Stimulated activated CD4-positive, alpha-beta T cell treated with anti-CD3 and anti-CD28 coated beads, Interleukin-2, amount 100 ng/mL, for 4 hours (primary cell): ENCODE results near the gene RTN4IP1.
"Not testable (repeated sequence)": the region's sequence is repeated elsewhere in the genome, so short reads cannot be mapped to it uniquely, and the experiment has no call there.

Experiments
- DNase-seq: peaks from one replicate; pipeline ENCODE4 v3.0.0-alpha.2; 2020; ENCODE audit warnings: low read depth

RTN4IP1 gene

DNA sequence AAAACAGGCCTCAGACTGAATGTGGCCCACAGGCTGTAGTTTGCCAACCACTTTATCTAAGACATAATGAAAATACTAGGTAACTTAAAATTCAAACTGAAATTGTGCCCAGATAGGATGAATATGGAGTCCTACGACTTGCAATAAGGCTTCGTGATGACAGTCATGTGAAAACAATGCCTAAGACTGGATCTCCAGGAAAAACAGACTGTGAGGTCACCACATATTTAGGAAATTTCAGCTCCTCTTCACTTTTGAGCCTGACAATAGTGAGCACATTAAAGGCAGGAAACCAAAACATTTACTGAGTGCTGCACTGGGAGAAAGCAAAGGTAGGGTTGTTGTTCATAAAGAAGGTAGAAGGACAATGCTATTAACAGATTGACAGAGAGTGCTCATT, 50.0 kb downstream of the RTN4IP1 start:
- DNase-seq: no peak

GRCh38 chr6:106574741-106575458, 54.4 kb downstream of the RTN4IP1 start:
- DNase-seq: no peak

GRCh38 chr6:106572875-106573585, 56.3 kb downstream of the RTN4IP1 start:
- no peak for DNase-seq

DNA sequence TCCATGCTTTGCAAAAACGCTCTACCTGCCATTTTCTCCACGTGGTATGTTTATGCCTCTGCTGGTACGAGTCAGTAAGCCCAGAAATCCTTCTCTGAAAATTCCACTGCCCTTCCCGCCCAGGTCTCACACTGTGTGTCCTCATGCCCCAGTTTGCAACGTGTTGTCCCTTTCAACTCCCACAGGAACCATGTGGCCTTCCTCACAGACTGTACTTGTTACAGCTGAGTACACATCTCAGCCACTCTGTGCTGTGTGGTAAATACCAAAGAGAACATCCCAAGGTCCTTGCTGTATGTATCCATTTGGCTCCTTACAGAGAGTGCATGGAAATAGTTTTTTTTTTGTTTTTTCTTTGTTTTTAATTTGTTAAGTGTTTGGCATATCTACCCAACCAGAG, 56.9 kb downstream of the RTN4IP1 start:
- DNase-seq: no peak

- DNase-seq: no peak
Measured at GRCh38 chr6:106569428-106569827, 59.9 kb downstream of the RTN4IP1 start.

DNA sequence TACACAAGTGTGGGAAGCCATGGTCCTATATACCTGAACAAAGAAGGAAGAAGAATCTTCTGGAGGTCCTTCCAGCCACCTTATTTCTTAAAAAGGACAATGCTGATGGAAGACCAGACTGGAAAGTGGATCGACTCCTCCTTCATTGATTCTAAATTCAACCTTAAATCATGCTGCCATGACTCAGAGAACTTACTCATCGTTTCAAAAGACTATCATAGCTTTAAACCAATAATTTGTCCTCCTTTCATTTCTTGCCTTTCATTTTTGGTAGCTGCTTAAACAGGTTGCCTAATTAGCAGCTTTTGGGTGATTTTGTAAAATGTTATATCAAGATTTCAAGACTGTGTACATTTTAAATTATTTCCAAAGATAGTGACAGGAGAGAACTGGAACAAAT, 60.8 kb downstream of the RTN4IP1 start:
- DNase-seq: no peak

- no peak for DNase-seq
Measured at GRCh38 chr6:106564476-106564875, 64.8 kb downstream of the RTN4IP1 start.

- DNase-seq: no peak
Measured at GRCh38 chr6:106563614-106564013, 65.7 kb downstream of the RTN4IP1 start.

DNA sequence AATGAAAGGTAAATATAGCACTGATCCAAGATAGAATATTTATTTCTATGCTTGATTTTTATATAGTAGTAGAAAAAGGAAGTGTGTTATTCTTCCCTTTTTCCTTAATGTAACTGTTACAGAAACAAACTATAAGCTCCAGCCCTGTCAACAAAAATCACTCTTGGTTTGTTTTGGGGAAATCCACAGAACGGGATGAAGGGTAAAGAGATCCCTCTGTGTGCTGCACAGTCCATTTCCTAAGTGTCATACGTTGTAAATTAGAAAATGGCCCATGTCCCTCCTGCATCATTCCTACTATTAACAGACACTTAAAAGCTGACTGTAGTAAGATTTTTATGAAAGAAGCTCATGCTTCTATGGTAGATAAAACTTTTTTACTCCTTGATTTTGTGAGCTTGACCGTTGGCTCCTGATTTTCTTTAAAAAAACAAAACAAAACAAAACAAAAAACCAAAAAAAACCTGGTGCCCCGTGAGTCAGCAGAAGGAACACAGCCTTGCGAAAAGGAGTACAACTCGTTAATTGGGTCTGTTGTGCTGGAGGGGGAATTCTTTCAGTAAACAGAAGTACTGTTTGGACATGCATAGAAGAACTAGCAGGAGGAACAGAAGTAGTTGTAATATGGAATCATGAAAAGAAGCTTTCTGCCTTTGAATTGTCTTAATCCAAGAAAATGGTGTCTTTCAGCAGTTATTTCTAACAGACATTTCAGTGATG, 67.5 kb downstream of the RTN4IP1 start:
- no peak for DNase-seq

GRCh38 chr6:106560996-106561685, 68.2 kb downstream of the RTN4IP1 start:
- DNase-seq: no peak

- not testable (repeated sequence) for DNase-seq
Measured at GRCh38 chr6:106559659-106560058, 69.6 kb downstream of the RTN4IP1 start.

DNA sequence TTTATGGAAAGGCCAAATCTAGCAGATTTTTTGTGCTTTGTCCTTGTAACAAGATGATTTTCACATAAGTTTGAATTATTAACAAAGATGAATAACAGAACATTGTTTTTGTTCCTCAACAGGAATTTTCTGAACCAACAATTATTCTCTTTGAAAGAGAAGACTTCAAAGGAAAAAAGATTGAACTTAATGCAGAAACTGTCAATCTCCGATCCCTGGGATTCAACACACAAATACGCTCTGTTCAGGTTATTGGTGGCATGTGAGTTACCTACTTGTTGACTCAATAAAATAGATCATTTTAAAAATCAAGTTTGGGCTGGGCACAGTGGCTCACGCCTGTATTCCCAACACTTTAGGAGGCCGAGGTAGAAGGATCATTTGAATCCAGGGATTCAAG, 70.9 kb downstream of the RTN4IP1 start:
- no peak for DNase-seq

DNA sequence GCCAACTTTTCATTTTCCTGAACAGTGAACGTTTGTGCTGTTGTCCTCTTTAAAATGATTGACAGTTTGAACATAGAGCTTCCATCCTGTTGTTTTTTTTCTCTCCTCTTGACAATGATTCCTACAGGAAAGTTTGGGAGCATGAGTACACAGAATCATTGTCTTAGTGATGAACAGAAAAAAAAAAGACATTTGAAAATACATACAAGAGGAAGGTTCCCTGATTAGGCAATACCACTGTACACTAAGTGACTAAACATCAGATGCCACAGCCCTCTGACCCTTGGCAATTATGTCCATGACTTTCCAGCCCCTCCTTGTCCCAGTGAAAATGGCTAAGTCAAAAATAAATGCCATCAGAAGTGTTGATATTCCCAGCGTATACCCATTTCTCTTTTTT, 71.5 kb downstream of the RTN4IP1 start:
- DNase-seq: no peak

GRCh38 chr6:106556368-106556960, 72.8 kb downstream of the RTN4IP1 start:
- DNase-seq: no peak

- no peak for DNase-seq
Measured at GRCh38 chr6:106555767-106556166, 73.5 kb downstream of the RTN4IP1 start.

GRCh38 chr6:106553440-106553839, 75.9 kb downstream of the RTN4IP1 start:
- DNase-seq: no peak

DNA sequence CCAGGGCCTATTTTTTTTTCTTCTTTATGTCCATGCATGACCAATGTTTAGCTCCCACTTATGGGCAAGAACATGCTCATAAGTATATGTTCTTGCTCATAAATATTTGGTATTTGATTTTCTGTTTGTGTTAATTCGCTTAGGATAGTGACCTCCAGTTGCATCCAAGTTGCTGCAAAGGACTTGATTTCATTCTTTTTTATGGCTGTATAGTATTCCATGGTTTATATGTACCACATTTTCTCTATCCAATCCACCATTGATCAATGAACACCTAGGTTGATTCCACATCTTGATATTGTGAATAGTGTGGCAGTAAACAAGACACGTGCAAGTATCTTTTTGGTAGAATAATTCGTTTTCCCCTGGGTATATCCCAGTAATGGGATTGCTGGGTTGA, 78.1 kb downstream of the RTN4IP1 start:
- no peak for DNase-seq

DNA sequence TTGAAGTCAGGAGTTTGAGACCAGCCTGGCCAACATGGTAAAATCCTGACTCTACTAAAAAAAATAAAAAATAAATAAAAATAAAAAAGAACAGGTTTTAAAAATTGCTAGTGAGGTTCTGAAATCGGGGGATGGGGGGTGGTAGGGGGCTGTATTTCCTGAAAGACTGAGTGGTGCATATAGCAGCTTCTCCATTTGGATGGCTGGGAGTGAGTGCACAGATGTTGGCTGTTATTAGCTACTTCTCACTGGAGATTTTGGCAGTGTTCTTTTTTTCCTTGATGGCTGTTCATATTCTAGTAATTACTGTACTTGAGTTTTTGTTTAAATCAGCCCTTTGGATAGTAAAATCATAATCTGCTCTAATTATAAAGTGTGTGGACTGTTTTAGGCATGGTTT, 79.8 kb downstream of the RTN4IP1 start:
- DNase-seq: no peak

DNA sequence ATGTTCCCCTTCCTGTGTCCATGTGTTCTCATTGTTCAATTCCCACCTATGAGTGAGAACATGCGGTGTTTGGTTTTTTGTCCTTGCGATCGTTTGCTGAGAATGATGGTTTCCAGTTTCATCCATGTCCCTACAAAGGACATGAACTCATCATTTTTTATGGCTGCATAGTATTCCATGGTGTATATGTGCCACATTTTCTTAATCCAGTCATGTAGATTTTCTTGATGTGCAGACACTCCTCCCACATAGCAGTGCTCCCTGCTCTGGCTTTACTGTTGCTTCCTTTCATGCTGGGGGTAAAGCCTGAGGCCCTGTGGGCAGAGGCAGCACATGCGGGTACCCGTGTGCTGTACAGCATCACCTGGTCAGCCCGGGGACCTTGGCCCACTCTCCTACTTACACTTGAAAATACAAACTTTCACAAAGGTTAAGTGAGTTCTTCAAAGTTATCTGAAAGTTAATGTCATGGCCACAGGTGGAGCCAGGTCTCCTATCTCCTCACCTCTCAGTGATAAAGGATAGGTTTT, 80.3 kb downstream of the RTN4IP1 start:
- not testable (repeated sequence) for DNase-seq

- no peak for DNase-seq
Measured at GRCh38 chr6:106547601-106548453, 81.5 kb downstream of the RTN4IP1 start.
